Measurements from ENCODE around the gene MLC1.

GRCh38 chr22:50118129-50118528, 32.9 kb upstream of the MLC1 start:
- TF ChIP-seq POLR2A (IDR thresholded peaks at IDR 0.05; ENCODE audit: low read length): no peak
- no peak for TF ChIP-seq GATA1 (IDR thresholded peaks at IDR 0.05; ENCODE audit: low read depth, low read length)

All from erythroblast (primary cell).